ENCODE measurements around the gene AZGP1.
"Not testable (repeated sequence)": the region's sequence is repeated elsewhere in the genome, so short reads cannot be mapped to it uniquely, and the experiment has no call there.

AZGP1 gene

GRCh38 chr7:99996755-99997544, 21.1 kb upstream of the AZGP1 start:
- no peak for DNase-seq

DNA sequence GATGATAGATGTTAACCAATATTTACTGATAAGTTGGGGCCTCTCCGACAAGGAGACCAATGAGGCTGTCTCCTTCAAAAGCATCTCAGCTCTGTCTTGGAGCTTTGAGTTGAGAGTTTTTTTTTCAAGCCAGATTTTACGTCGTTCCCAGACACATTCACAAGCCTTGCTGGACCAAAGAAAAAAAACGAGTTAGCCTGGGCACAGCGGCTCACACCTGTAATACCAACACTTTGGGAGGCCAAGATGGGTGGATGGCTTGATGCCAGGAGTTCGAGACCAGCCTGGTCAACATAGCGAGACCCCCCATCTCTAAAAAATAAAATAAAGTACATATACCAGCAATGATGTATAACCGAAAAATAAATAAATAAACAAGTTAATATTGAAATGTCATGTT, 19.0 kb upstream of the AZGP1 start:
- no peak for DNase-seq

GRCh38 chr7:99992330-99993038, 16.7 kb upstream of the AZGP1 start:
- DNase-seq, result no peak

GRCh38 chr7:99991543-99991942, 15.7 kb upstream of the AZGP1 start:
- not testable (repeated sequence) for DNase-seq

DNA sequence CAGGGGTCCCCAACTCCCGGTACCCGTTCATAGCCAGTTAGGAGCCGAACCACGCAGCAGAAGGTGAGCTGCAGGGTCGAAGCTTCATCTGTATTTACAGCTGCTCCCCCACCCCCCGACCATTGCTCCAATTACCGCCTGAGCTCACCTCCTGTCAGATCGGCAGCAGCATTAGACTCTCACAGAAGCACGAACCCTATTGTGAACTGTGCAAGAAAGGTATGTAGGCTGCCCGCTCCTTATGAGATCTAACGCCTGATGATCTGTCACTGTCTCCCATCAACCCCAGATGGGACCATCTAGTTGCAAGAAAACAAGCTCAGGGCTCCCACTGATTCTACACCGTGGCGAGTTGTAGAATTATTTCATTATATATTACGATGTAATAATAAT, 14.6 kb upstream of the AZGP1 start:
- DNase-seq, result no peak

GRCh38 chr7:99987846-99988245, 12.0 kb upstream of the AZGP1 start:
- DNase-seq, result no peak

DNA sequence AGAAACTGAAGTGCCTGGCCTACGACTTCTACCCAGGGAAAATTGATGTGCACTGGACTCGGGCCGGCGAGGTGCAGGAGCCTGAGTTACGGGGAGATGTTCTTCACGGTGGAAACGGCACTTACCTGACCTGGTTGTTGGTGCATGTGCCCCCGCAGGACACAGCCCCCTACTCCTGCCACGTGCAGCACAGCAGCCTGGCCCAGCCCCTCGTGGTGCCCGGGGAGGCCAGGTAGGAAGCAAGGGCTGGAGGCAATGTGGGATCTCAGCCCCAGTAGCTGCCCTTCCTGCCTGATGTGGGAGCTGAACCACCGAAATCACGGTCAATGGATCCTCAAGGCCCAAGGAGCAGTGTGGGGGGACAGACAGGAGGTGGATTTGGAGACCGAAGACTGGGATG, 11.5 kb upstream of the AZGP1 start:
- DNase-seq, result not testable (repeated sequence)

DNA sequence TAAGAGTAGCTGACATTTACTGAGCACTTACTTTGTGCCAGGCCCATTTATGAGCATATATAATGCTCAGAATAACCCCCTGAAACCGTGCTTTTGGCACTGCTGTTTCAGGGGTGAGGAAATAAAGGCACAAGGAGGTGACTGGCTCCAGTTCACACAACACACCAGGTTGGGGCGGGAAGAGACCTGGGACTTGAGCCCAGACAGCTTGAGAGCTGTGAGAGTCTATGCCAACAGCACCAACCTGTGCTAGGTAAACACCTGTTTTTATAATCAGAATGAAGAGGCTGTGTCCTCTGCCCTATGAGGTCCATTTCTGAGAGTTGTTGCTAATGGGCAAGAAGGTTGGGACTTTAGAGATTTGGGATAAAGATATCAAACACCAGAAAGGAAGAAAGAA, 8.8 kb upstream of the AZGP1 start:
- DNase-seq, result no peak

DNA sequence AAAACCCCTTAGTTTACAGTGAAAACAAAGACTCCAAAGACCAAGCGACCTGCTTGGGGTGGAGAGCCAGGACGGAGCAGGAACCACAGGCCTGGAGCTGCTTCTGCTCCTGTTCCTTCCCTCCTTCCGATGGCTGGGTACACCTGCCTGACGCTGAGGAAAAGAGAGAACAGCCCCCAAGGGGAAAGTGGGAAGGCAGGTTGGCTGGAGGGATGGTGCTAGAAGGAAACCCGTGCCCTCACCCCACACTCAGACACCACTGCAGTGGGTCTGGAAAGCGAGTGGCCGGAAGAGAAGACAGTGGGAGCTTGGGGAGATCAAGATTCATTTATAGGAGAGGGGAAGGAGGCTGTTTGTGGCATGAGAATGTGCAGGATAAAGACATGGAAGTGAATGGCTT, 5.2 kb upstream of the AZGP1 start:
- not testable (repeated sequence) for DNase-seq

DNA sequence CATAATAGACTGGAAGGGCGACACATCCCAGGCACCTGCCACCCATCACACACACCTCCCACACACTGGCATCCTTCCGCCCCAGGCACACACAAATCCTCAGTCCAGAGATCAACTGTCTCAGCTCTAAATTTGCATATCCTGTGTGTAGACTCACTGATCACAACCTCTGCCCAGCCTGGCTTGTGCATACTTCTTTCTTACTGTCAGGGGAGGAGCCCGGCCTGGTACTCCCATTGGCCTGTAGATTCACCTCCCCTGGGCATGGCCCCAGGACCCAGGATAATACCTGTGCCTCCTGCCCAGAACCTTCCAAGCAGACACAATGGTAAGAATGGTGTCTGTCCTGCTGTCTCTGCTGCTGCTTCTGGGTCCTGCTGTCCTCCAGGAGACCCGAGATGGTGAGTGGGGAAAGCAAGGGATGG, 4.6 kb upstream of the AZGP1 start:
- DNase-seq, result not testable (repeated sequence)

- peak; percentile 13 to 64 (median 46) for DNase-seq
These were observed 4.0 kb upstream of the AZGP1 start for GRCh38 chr7:99979814-99980225.

DNA sequence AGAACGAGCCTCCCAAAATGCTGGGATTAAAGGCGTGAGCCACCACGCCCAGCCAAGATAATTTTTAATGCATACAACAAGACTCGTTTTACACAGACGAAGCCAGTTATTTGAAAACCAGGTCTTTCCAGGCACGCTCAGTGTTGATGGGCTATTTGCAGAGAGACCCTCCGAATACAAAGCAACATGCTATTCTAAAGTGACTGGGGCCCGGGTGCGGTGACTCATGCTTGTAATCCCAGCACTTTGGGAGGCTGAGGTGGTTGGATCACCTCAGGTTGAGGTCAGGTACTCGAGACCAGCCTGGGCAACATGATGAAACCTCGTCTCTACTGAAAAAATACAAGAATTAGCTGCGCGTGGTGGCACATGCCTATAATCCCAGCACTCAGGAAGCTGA, 795 bp upstream of the AZGP1 start:
- no peak for DNase-seq

GRCh38 chr7:99974681-99975080, 1.1 kb downstream of the AZGP1 start:
- no peak for DNase-seq

- DNase-seq, result not testable (repeated sequence)
These were observed 2.0 kb downstream of the AZGP1 start for GRCh38 chr7:99973817-99974216.

DNA sequence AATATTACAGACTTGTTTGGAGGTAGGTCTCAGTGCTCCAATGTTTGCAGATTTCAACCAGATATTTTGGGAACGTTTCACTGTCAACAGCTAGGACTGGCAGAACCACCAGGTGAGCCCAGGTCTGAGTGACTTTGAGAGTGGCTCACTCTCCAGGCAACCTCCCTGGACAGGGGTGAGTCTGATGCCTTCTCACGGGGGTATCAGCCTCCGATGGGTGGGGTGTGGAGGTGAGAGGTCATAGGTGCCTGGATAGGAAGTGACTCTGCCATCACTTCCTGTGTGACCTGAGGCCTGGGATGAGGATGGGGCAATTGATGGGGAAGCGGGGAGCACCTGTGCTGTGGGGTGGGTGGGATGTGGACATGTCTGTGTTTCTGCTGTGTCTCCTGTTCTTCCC, 4.6 kb downstream of the AZGP1 start:
- DNase-seq, result no peak

- DNase-seq, result not testable (repeated sequence)
These were observed 6.0 kb downstream of the AZGP1 start for GRCh38 chr7:99969813-99970212.

GRCh38 chr7:99969298-99969697, 6.5 kb downstream of the AZGP1 start:
- no peak for DNase-seq

- no peak for DNase-seq
These were observed 17.1 kb downstream of the AZGP1 start for GRCh38 chr7:99958564-99959227.

DNA sequence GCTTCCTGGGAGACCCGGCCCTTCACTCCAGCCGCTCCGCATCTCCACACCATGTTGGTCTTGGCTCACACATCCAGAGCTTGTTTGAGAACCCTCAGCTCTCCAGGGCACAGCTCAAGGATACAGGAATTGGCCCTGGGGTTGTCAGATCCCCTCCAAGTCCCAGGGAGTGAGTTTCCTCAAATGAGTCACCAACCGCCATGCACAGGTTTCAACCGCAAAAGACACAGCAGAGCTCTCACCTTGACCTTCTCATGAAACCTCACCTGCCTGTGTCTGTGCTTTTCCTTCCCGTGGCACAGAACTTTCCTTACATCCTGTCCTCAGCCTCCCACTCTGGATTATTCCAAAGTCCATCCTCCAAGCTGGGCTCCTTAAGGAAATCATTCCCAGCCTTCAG, 20.6 kb downstream of the AZGP1 start:
- DNase-seq, result no peak

GRCh38 chr7:99954643-99955042, 21.2 kb downstream of the AZGP1 start:
- DNase-seq, result not testable (repeated sequence)

GRCh38 chr7:99953649-99954048, 22.2 kb downstream of the AZGP1 start:
- peak in 1 of 5 donors; percentile 51 for DNase-seq

- DNase-seq, result not testable (repeated sequence)
These were observed 23.2 kb downstream of the AZGP1 start for GRCh38 chr7:99952649-99953048.

GRCh38 chr7:99950819-99951218, 25.0 kb downstream of the AZGP1 start:
- not testable (repeated sequence) for DNase-seq

Data from T-helper 1 cell (primary cell).